ENCODE results near the gene NOC4L. TPM values are rescaled to one million over a fixed set of nuclear protein-coding genes. Genes with fewer than 3 reads are reported as not detected.

Gene NOC4L
- polyA plus RNA-seq, 1 experiment, result 8.1 TPM

DNA sequence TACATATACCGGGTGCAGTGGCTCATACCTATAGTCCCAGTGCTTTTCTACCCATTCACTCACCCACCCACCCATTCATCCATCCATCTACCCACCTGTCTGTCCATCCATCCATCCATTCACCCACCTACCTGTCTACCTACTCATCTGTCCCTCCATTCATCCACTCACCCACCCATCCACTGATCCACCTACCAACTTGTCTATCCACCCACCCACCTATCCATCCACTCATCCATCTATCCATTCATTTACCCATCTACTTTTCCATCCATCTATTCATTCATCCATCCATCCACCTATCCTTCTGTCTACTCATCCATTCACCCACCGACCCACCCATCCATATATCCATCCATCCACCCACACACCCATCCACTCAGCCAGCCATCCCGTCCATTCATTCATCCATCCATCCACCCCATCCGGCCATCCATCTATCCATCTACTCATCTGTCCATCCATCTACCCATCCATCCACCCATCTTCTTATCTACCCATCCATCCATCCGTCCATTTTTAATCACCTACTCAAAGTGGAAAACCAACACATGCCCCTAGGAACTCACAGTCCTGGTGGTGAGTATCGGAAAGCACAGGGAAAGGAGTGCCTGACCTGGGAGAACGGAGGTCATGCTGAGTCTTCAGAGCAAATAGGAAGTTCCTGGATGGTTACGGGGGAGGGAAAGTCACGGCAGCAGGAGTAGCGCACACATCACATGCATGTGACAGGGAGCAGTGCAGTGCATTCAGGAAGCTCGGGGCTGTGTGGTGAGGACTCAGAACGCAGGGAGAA lies 20.1 kb upstream of the NOC4L start:
- POLR2A ChIA-PET, result no interaction called here
- H3K36me3 ChIP-seq (ENCODE audit: control insufficient read depth, insufficient read depth, low read length), result peaks cover 24% of the 10 kb centered on the region
- TF ChIP-seq, protein P1, sequence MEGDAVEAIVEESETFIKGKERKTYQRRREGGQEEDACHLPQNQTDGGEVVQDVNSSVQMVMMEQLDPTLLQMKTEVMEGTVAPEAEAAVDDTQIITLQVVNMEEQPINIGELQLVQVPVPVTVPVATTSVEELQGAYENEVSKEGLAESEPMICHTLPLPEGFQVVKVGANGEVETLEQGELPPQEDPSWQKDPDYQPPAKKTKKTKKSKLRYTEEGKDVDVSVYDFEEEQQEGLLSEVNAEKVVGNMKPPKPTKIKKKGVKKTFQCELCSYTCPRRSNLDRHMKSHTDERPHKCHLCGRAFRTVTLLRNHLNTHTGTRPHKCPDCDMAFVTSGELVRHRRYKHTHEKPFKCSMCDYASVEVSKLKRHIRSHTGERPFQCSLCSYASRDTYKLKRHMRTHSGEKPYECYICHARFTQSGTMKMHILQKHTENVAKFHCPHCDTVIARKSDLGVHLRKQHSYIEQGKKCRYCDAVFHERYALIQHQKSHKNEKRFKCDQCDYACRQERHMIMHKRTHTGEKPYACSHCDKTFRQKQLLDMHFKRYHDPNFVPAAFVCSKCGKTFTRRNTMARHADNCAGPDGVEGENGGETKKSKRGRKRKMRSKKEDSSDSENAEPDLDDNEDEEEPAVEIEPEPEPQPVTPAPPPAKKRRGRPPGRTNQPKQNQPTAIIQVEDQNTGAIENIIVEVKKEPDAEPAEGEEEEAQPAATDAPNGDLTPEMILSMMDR (IDR thresholded peaks at IDR 0.05; ENCODE audit: insufficient read depth, low read depth, low read length), result no peak
- no peaks in the 10 kb centered on the region for H3K27me3 ChIP-seq (ENCODE audit: control insufficient read depth, insufficient read depth, low read length)
- CTCF ChIA-PET, result no interaction called here
- DNase-seq (ENCODE audit: low read depth), result no peak
- no peak overlapping the region for H3K4me3 ChIP-seq (ENCODE audit: low read depth, low read length)

DNA sequence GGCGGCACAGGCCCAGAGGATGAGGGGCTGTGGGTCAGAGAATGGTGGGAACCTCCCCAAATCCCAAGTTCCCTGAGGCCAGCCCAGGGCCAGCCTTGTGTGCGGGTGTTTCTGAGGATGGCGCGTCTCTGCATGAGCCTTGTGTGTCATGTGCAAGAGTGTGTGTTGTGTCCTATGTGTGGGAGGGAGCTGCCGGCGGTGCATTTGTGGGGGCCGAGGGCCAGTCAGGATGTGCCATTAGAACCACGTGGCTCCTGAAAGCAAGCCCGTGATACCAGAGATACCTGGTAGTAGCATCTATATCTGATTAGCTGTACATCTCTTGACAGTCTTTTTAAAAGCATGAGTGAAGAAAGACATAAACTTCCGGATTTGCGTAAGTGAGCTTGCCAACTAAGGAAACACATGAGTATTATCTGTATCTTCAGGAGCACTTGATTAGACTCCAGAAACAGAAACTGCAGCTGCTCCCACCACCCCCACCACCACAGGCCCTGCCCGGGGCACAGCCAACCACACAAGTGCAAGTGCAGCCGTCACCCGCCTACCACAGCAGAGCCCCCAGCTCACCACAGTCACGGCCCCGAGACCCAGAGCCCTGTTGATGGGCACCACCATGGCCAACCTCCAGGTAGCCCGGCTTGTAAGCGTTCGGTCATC lies 19.4 kb upstream of the NOC4L start:
- Histone ChIP-seq H3K36me3 (ENCODE audit: control insufficient read depth, insufficient read depth, low read length) (peaks cover 24% of the 10 kb centered on the region), H3K4me3 (ENCODE audit: low read depth, low read length) (no peak overlapping the region), H3K27me3 (ENCODE audit: control insufficient read depth, insufficient read depth, low read length) (no peaks in the 10 kb centered on the region)
- ChIA-PET POLR2A (no interaction called here), CTCF (no interaction called here)
- DNase-seq (ENCODE audit: low read depth), result no peak
- TF ChIP-seq, protein P1 (IDR thresholded peaks at IDR 0.05; ENCODE audit: insufficient read depth, low read depth, low read length), result no peak

DNA sequence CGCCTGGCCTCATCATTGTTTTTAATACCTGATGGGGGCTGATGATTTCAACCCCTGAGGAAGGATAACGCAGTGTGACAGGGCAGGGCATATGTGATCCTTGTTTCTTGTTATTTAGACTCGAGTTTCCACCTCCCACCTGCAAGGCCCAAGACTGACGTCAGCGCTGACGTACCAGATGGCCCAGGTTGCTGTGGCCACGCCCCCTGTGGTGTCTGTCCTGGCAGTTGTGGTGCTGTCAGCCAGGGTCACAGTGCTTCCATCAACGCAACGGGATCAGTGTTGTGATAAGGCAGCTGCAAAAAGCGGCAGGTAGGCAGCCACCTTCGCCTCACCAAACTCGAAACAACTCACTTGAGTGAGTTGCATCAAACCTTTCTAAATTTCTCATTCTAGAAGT lies 18.5 kb upstream of the NOC4L start:
- POLR2A ChIA-PET, result no interaction called here
- TF ChIP-seq, protein P1 (IDR thresholded peaks at IDR 0.05; ENCODE audit: insufficient read depth, low read depth, low read length), result no peak
- CTCF ChIA-PET, result no interaction called here
- DNase-seq (ENCODE audit: low read depth), result no peak
- Histone ChIP-seq H3K36me3 (ENCODE audit: control insufficient read depth, insufficient read depth, low read length) (peaks cover 22% of the 10 kb centered on the region), H3K27me3 (ENCODE audit: control insufficient read depth, insufficient read depth, low read length) (no peaks in the 10 kb centered on the region), H3K4me3 (ENCODE audit: low read depth, low read length) (no peak overlapping the region)

DNA sequence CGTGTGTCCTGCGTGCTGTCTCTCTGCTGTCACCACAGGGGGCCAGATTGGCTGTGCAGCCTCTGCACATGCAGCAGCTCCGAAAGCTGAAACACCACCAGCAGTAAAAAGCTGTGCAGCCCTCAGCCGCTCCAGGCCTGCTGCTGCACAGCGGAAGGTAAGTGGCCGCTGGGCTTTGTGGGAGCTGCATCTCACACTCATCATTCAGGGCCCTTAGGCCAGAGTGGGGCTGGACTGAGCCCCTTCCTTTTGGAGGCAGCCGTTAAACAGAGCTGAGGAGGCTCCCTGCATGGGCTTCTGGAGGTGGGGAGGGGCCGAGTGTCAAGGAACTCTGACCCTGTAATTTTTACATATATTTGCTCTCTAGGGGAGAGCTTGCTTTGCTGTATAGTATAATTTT lies 17.2 kb upstream of the NOC4L start:
- Histone ChIP-seq H3K27me3 (ENCODE audit: control insufficient read depth, insufficient read depth, low read length) (no peaks in the 10 kb centered on the region), H3K4me3 (ENCODE audit: low read depth, low read length) (no peak overlapping the region), H3K36me3 (ENCODE audit: control insufficient read depth, insufficient read depth, low read length) (peaks cover 22% of the 10 kb centered on the region)
- CTCF ChIA-PET, result no interaction called here
- DNase-seq (ENCODE audit: low read depth), result no peak
- TF ChIP-seq, protein P1 (IDR thresholded peaks at IDR 0.05; ENCODE audit: insufficient read depth, low read depth, low read length), result no peak
- POLR2A ChIA-PET, result no interaction called here

DNA sequence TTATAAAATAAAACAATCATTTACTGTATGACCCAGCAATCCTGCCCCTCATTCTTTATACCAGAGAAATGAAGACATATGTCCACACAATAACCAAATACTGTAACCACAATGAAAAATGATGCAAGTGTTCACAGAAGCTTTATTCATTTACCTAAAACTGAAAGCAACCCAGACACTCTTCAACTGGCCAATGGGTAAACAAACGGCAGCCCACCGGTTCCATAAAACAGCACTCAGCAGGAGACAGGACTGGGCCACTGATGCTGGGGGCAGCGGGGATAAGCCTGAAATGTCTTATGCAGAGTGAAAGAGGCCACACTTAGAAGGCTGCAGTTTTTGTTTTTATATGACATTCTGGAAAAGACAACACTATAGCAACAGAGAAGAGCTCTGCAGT lies 15.2 kb upstream of the NOC4L start:
- Histone ChIP-seq H3K36me3 (ENCODE audit: control insufficient read depth, insufficient read depth, low read length) (peaks cover 20% of the 10 kb centered on the region), H3K27me3 (ENCODE audit: control insufficient read depth, insufficient read depth, low read length) (no peaks in the 10 kb centered on the region), H3K4me3 (ENCODE audit: low read depth, low read length) (no peak overlapping the region)
- no peak for DNase-seq (ENCODE audit: low read depth)
- TF ChIP-seq, protein P1 (IDR thresholded peaks at IDR 0.05; ENCODE audit: insufficient read depth, low read depth, low read length), result no peak
- CTCF ChIA-PET, result no interaction called here
- POLR2A ChIA-PET, result no interaction called here
